ENCODE results near the gene CDC7.

Gene CDC7

DNA sequence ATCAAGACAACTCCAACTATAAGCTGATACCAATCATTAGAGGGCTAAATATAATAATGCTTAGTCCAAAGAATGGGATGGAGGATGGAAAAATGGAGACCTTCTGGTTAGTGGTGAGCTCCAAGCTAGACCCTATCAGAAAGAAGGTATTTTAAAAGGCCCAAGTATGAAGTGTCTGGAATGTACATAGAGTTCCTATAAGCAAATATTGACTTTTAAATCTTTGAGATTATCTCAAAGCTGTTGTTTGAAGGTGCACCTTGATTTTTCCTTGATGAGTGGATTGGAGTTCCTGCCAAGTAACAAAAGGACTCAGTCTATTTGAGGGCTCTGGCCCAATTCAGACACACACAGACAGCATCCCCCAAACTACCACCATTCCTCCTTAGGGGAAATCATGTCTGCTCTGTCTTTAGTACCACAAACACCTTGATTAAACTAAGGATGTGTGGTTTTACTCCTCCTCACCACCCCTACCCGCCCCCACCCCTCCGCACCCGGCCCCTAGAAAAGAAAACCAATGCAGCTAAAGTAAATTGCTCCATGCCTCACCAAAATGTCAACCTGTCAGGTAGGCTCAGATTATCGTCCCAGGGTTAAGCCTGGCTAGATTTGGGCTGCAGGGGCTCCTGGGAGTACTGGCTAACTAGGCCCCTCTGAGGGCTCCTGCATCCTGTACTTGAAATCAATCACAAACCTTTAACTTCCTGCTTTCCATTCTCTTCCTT lies 59.4 kb downstream of the CDC7 start:
- Mint-ChIP-seq H3K9me3 (peaks cover 3% of the 10 kb centered on the region), H3K27me3 (peaks cover 2% of the 10 kb centered on the region), H3K4me3 (no peak overlapping the region), H3K36me3 (no peaks in the 10 kb centered on the region), H3K27ac (no peak overlapping the region), H3K4me1 (no peaks in the 10 kb centered on the region)
- DNase-seq (ENCODE audit: low spot score in 2 of 2) (no peak), ATAC-seq (ENCODE audit: low read depth) (no peak)

GRCh38 chr1:91564888-91565701 lies 64.4 kb downstream of the CDC7 start:
- Mint-ChIP-seq H3K4me3 (no peak overlapping the region), H3K27ac (no peak overlapping the region), H3K36me3 (no peaks in the 10 kb centered on the region), H3K9me3 (peaks cover 3% of the 10 kb centered on the region), H3K27me3 (no peaks in the 10 kb centered on the region), H3K4me1 (peaks cover 7% of the 10 kb centered on the region)
- ATAC-seq (ENCODE audit: low read depth): no peak
- DNase-seq (ENCODE audit: low spot score in 2 of 2): no peak

- Mint-ChIP-seq H3K9me3 (peaks cover 3% of the 10 kb centered on the region), H3K4me3 (no peak overlapping the region), H3K27ac (no peak overlapping the region), H3K36me3 (no peaks in the 10 kb centered on the region), H3K27me3 (no peaks in the 10 kb centered on the region), H3K4me1 (peaks cover 20% of the 10 kb centered on the region)
- DNase-seq (ENCODE audit: low spot score in 2 of 2): no peak
- no peak for ATAC-seq (ENCODE audit: low read depth)
Measured at GRCh38 chr1:91567583-91567982, 66.9 kb downstream of the CDC7 start.

DNA sequence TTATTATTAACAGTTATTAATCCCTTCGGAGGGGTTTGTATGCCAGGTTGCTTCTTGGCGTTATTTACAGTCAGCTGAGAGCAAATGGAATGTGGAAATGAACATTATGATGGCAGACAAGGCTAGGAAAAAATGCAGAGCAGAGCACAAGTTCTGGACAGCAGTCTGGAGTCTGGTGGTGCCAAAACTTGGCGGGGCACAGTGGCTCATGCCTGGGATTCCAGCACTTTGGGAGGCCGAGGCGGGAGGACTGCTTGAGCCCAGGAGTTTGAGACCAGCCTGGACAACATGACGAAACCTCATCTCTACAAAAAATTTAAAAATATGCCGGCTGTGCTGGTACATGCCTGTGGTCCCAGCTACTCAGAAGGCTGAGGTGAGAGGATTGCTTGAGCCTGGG lies 67.6 kb downstream of the CDC7 start:
- H3K27ac Mint-ChIP-seq: no peak overlapping the region
- peaks cover 20% of the 10 kb centered on the region for H3K4me1 Mint-ChIP-seq
- H3K9me3 Mint-ChIP-seq: peaks cover 3% of the 10 kb centered on the region
- ATAC-seq (ENCODE audit: low read depth): no peak
- DNase-seq (ENCODE audit: low spot score in 2 of 2): no peak
- H3K27me3 Mint-ChIP-seq: no peaks in the 10 kb centered on the region
- H3K4me3 Mint-ChIP-seq: no peak overlapping the region
- H3K36me3 Mint-ChIP-seq: no peaks in the 10 kb centered on the region

DNA sequence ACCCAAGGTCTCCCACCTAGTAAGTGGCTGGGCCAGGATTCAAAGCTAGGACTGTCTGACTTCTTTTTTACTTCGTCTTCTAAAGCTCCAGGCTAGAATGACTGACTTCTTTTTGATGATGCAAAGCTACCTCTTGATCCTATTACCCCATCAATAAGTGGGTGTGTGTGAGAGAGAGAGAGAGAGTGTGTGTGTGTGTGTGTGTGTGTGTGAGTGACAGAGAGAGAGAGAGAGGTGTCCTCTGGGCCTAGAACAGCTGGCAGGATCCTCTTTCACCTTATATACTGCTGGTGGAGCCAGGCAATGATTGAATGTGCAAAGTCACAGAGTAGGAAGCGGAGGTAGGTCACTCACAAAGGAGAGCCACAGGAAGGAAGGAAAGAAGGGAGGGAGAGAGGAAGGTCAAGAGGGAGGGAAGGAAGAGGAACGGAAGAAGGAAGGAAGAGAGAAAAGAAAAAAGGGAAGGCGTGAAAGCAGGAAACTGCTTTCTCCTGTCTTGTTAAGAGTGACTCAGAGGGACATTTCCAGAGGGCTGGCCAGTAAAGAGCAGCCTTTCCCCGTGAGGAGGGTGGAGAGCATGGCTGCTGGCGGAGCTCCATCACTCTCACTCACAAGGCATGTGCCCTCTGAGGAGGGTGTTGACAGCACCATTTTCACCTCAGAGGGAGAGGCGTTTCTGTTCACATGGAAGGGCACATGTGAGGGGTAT lies 68.9 kb downstream of the CDC7 start:
- Mint-ChIP-seq H3K4me1 (peaks cover 20% of the 10 kb centered on the region), H3K27ac (peak overlapping the region; percentile 72), H3K36me3 (no peaks in the 10 kb centered on the region), H3K4me3 (no peak overlapping the region), H3K27me3 (no peaks in the 10 kb centered on the region), H3K9me3 (no peaks in the 10 kb centered on the region)
- DNase-seq (ENCODE audit: low spot score in 2 of 2) (no peak), ATAC-seq (ENCODE audit: low read depth) (no peak)

- Mint-ChIP-seq H3K36me3 (no peaks in the 10 kb centered on the region), H3K4me1 (peaks cover 20% of the 10 kb centered on the region)
- no peak for ATAC-seq (ENCODE audit: low read depth)
Measured at GRCh38 chr1:91570120-91570448, 69.4 kb downstream of the CDC7 start.

DNA sequence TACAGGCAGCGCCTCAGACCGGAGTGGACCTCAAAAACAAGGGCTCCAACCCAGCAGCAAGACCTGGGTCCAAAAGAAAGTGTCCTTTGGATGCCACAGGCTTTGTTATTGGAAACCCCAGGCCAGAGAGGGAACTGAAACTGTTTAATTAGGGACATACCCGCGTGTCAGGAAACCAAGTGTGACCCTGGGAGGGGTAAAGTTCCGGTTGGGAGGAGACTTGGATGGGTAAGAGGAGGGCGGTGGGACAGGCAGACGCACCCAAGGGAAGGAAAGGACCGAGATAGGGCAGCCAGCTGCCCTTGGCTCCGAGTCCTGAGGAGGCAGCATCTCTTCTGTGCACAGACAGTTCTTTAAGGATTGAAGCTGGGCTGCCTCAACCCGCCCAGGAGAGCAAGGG lies 71.4 kb downstream of the CDC7 start:
- Mint-ChIP-seq H3K4me1 (peaks cover 35% of the 10 kb centered on the region), H3K27me3 (no peaks in the 10 kb centered on the region), H3K36me3 (no peaks in the 10 kb centered on the region), H3K9me3 (no peaks in the 10 kb centered on the region), H3K4me3 (peak overlapping the region; percentile 57), H3K27ac (peak overlapping the region; percentile 77)
- ATAC-seq (ENCODE audit: low read depth) (peak; percentile 90), DNase-seq (ENCODE audit: low spot score in 2 of 2) (peak; percentile 23 to 26)

More at GRCh38 chr1:91570120-91570448, 69.4 kb downstream of the CDC7 start:
- Mint-ChIP-seq H3K4me3 (no peak overlapping the region), H3K27ac (no peak overlapping the region), H3K27me3 (no peaks in the 10 kb centered on the region), H3K9me3 (no peaks in the 10 kb centered on the region)
- no peak for DNase-seq (ENCODE audit: low spot score in 2 of 2)
